Parathyroid adenoma (tissue), 2 donors: ENCODE results near the gene OXSM.

Experiments used
- H2AFZ ChIP-seq: fragments of 300-600 bp; sonication (generic); one replicate; pipeline ENCODE4 v1.7.0; 2017; ENCODE audit warnings: antibody characterized with exemption, mild to moderate bottlenecking
- H3K27ac ChIP-seq: fragments of 300-600 bp; sonication (generic); one replicate; pipeline ENCODE4 v1.7.0; 2017
- H3K27me3 ChIP-seq: fragments of 300-600 bp; sonication (generic); one replicate; pipeline ENCODE4 v1.7.0; 2017; ENCODE audit warnings: low read length; ENCODE audit not compliant: control insufficient read depth, insufficient read depth
- H3K36me3 ChIP-seq: fragments of 300-600 bp; sonication (generic); one replicate; pipeline ENCODE4 v1.7.0; 2017; ENCODE audit warnings: low read length; ENCODE audit not compliant: control insufficient read depth, insufficient read depth
- H3K4me1 ChIP-seq: fragments of 300-600 bp; sonication (generic); one replicate; pipeline ENCODE4 v1.7.0; 2017; ENCODE audit warnings: control low read depth
- H3K4me2 ChIP-seq: fragments of 300-600 bp; sonication (generic); one replicate; pipeline ENCODE4 v1.7.0; 2017; ENCODE audit warnings: low read length
- H3K4me3 ChIP-seq: fragments of 300-600 bp; sonication (generic); one replicate; pipeline ENCODE4 v1.7.0; 2017; ENCODE audit warnings: low read depth, low read length
- H3K79me2 ChIP-seq: fragments of 300-600 bp; sonication (generic); one replicate; pipeline ENCODE4 v1.7.0; 2017; ENCODE audit warnings: control low read depth
- H3K9ac ChIP-seq: fragments of 300-600 bp; sonication (generic); one replicate; pipeline ENCODE4 v1.7.0; 2017; ENCODE audit warnings: mild to moderate bottlenecking
- H3K9me3 ChIP-seq: fragments of 300-600 bp; sonication (generic); one replicate; pipeline ENCODE4 v1.7.0; 2017; ENCODE audit warnings: low read length; ENCODE audit not compliant: control insufficient read depth
- CTCF ChIP-seq: fragments of 300-600 bp; sonication (generic); IDR thresholded peaks from one replicate; pipeline ENCODE4 v1.7.0; 2017; ENCODE audit warnings: antibody characterized with exemption, mild to moderate bottlenecking
- donor health status: primary hyperparathyroidism.

Gene OXSM

GRCh38 chr3:25840099-25840498 is 50.2 kb downstream of the OXSM start:
- Histone ChIP-seq H3K36me3 (no peaks in the 10 kb centered on the region), H3K4me3 (no peak overlapping the region), H3K9me3 (no peaks in the 10 kb centered on the region), H3K4me2 (no peak overlapping the region), H3K79me2 (no peaks in the 10 kb centered on the region), H3K4me1 (no peaks in the 10 kb centered on the region), H3K27ac (no peak overlapping the region), H3K9ac (no peak overlapping the region), H3K27me3 (no peaks in the 10 kb centered on the region), H2AFZ (no peak overlapping the region)
- TF ChIP-seq CTCF = no peak

- H3K4me2 ChIP-seq = no peak overlapping the region
- H3K4me3 ChIP-seq = no peak overlapping the region
- H3K27ac ChIP-seq = no peak overlapping the region
- no peaks in the 10 kb centered on the region for H3K4me1 ChIP-seq
- no peaks in the 10 kb centered on the region for H3K27me3 ChIP-seq
- H3K36me3 ChIP-seq = no peaks in the 10 kb centered on the region
- H3K79me2 ChIP-seq = no peaks in the 10 kb centered on the region
- no peak overlapping the region for H3K9ac ChIP-seq
- no peaks in the 10 kb centered on the region for H3K9me3 ChIP-seq
- peak; percentile 26 for TF ChIP-seq CTCF
- no peak overlapping the region for H2AFZ ChIP-seq
These were observed 53.4 kb downstream of the OXSM start for GRCh38 chr3:25843332-25843731.
